Suprapubic skin (tissue), 4 donors: ENCODE data around the gene SND1.

Experiments
- EP300 ChIP-seq: sonication (generic); formaldehyde crosslinking; IDR thresholded peaks from one replicate; pipeline ENCODE4 v1.6.1; 2017; ENCODE audit warnings: antibody characterized with exemption
- POLR2A ChIP-seq, 2 donors: fragments of 450-650 bp; IDR thresholded peaks; one replicate each; pipeline ENCODE4 v1.6.1; 2017; ENCODE audit warnings: antibody characterized with exemption in 2 of 2, mild to moderate bottlenecking in 2 of 2, moderate library complexity in 2 of 2
- POLR2AphosphoS5 ChIP-seq, 3 donors: sonication (generic); formaldehyde crosslinking; IDR thresholded peaks; one replicate each; pipeline ENCODE4 v1.6.1; 2017; ENCODE audit warnings: antibody characterized with exemption in 3 of 3
- TF ChIP-seq, protein P1 (sequence below), 2 donors: fragments of 200-600 bp in 1 of 2; fragments of 450-650 bp in 1 of 2; sonication (generic) in 1 of 2; IDR thresholded peaks; one replicate each; pipeline ENCODE4 v1.5.1; 2016 to 2019; ENCODE audit warnings: antibody characterized with exemption in 2 of 2, mild to moderate bottlenecking in 1 of 2, moderate library complexity in 1 of 2

DNA sequence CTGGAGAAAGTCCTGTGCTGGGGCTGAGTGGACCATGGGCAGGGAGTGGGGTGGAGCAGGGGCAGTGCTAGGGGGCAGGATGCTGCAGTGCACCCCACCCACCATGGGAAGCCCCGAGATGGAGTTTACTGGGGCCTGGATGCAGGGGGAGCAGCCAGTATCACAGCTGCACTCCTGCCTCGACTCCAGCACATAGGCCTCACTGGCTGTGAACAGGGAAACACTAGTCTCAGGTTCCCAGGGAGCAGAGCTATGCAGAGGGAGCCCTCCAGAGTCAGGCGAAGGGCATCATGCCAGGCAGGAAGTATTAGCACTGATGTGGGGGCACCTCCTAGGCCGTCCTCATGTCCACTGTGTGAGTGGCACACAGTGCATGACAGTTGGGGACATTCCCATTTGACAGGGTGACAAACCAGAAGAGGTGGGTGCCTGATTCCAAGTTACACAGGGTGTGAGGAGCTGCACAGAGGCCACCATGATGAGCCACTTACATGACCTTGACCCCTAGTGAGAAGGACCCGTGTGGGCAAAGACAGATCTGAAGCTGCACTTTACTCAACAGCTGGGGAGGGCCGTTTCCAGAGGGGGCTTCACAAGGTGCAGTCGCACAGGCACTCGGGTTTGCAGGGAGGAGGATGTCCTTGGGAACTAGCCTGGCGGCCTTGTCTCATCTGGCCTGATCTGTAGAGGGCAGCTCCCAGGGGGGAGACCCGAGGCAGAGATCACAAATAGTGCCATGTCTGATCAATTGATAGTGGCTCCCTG, 449.1 kb downstream of the SND1 start:
- TF ChIP-seq POLR2A (IDR thresholded peaks at IDR 0.05): no peak
- TF ChIP-seq POLR2AphosphoS5 (IDR thresholded peaks at IDR 0.05): no peak
- TF ChIP-seq, protein P1, sequence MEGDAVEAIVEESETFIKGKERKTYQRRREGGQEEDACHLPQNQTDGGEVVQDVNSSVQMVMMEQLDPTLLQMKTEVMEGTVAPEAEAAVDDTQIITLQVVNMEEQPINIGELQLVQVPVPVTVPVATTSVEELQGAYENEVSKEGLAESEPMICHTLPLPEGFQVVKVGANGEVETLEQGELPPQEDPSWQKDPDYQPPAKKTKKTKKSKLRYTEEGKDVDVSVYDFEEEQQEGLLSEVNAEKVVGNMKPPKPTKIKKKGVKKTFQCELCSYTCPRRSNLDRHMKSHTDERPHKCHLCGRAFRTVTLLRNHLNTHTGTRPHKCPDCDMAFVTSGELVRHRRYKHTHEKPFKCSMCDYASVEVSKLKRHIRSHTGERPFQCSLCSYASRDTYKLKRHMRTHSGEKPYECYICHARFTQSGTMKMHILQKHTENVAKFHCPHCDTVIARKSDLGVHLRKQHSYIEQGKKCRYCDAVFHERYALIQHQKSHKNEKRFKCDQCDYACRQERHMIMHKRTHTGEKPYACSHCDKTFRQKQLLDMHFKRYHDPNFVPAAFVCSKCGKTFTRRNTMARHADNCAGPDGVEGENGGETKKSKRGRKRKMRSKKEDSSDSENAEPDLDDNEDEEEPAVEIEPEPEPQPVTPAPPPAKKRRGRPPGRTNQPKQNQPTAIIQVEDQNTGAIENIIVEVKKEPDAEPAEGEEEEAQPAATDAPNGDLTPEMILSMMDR (IDR thresholded peaks at IDR 0.05): no peak
- TF ChIP-seq EP300: no peak
